H9 (cell line): ENCODE data around the gene RAB17. TPM values are rescaled to one million over a fixed set of nuclear protein-coding genes. Genes with fewer than 3 reads are reported as not detected.

Experiments
- DNase-seq: peaks from one replicate; pipeline ENCODE4 v3.0.0-alpha.2; 2017
- H2AFZ ChIP-seq: one replicate; pipeline ENCODE4 v1.6.1; 2013; ENCODE audit warnings: mild to moderate bottlenecking, low read length, control low read depth, moderate library complexity
- H2AK5ac ChIP-seq: 2 replicates; pipeline ENCODE4 v1.6.1; 2013; ENCODE audit warnings: low read length, control low read depth, mixed read lengths; ENCODE audit not compliant: insufficient read length
- H2BK120ac ChIP-seq: one replicate; pipeline ENCODE4 v1.6.1; 2013; ENCODE audit warnings: low read depth, mild to moderate bottlenecking, low read length, control low read depth, inconsistent platforms; ENCODE audit not compliant: poor library complexity, severe bottlenecking
- H2BK12ac ChIP-seq: 2 replicates; pipeline ENCODE4 v1.6.1; 2013; ENCODE audit warnings: low read length, control low read depth, mixed read lengths, low read depth; ENCODE audit not compliant: insufficient read length
- H2BK15ac ChIP-seq: 2 replicates; pipeline ENCODE4 v1.6.1; 2013; ENCODE audit warnings: low read depth, low read length, control low read depth
- H2BK20ac ChIP-seq: one replicate; pipeline ENCODE4 v1.6.1; 2013; ENCODE audit warnings: low read depth, mild to moderate bottlenecking, low read length, control low read depth, inconsistent platforms; ENCODE audit not compliant: poor library complexity, severe bottlenecking
- H2BK5ac ChIP-seq: 2 replicates; pipeline ENCODE4 v1.6.1; 2013; ENCODE audit warnings: low read length, control low read depth, mixed read lengths; ENCODE audit not compliant: insufficient read length
- H3K14ac ChIP-seq: 2 replicates; pipeline ENCODE4 v1.6.1; 2013; ENCODE audit warnings: low read length, control low read depth; ENCODE audit not compliant: insufficient read depth
- H3K18ac ChIP-seq: 2 replicates; pipeline ENCODE4 v1.6.1; 2013; ENCODE audit warnings: low read depth, mild to moderate bottlenecking, mixed read lengths, low read length, control low read depth; ENCODE audit not compliant: insufficient read length
- H3K23ac ChIP-seq: 2 replicates; pipeline ENCODE4 v1.6.1; 2013; ENCODE audit warnings: low read length, control low read depth, mixed read lengths, low read depth; ENCODE audit not compliant: insufficient read length
- H3K23me2 ChIP-seq: 2 replicates; pipeline ENCODE4 v1.6.1; 2013; ENCODE audit warnings: low read depth, mild to moderate bottlenecking, mixed read lengths, low read length, control low read depth; ENCODE audit not compliant: insufficient read length, poor library complexity, severe bottlenecking
- H3K27ac ChIP-seq: 2 replicates; pipeline ENCODE4 v1.5.1; 2013; ENCODE audit warnings: low read length, control low read depth, mixed read lengths, low read depth; ENCODE audit not compliant: insufficient read length
- H3K27me3 ChIP-seq: 2 replicates; pipeline ENCODE4 v1.6.1; 2013; ENCODE audit warnings: low read length, control low read depth, inconsistent platforms; ENCODE audit not compliant: insufficient read depth
- H3K4ac ChIP-seq: 2 replicates; pipeline ENCODE4 v1.6.1; 2013; ENCODE audit warnings: low read depth, mild to moderate bottlenecking, control low read depth, inconsistent platforms, low read length, moderate library complexity
- H3K4me1 ChIP-seq: 2 replicates; pipeline ENCODE4 v1.6.1; 2013; ENCODE audit warnings: low read length, control low read depth, inconsistent platforms; ENCODE audit not compliant: insufficient read depth
- H3K4me2 ChIP-seq: 2 replicates; pipeline ENCODE4 v1.6.1; 2013; ENCODE audit warnings: low read length, control low read depth, mixed read lengths; ENCODE audit not compliant: insufficient read length, insufficient read depth
- H3K56ac ChIP-seq: 2 replicates; pipeline ENCODE4 v1.6.1; 2013; ENCODE audit warnings: low read depth, mild to moderate bottlenecking, mixed read lengths, low read length, control low read depth; ENCODE audit not compliant: insufficient read length
- H3K79me1 ChIP-seq: 2 replicates; pipeline ENCODE4 v1.6.1; 2013; ENCODE audit warnings: low read depth, mild to moderate bottlenecking, moderate library complexity, low read length, control low read depth, inconsistent platforms; ENCODE audit not compliant: insufficient read depth, poor library complexity, severe bottlenecking
- H3K79me2 ChIP-seq: 2 replicates; pipeline ENCODE4 v1.6.1; 2013; ENCODE audit warnings: low read length, control low read depth, inconsistent platforms; ENCODE audit not compliant: insufficient read depth
- H3K9ac ChIP-seq: 2 replicates; pipeline ENCODE4 v1.6.1; 2013; ENCODE audit warnings: low read length, control low read depth, mixed read lengths; ENCODE audit not compliant: insufficient read length; ENCODE audit errors: extremely low read depth
- H3K9me3 ChIP-seq: one replicate; pipeline ENCODE4 v1.6.1; 2013; ENCODE audit warnings: low read depth, low read length, inconsistent platforms; ENCODE audit not compliant: control insufficient read depth
- H3T11ph ChIP-seq: one replicate; pipeline ENCODE4 v1.6.1; 2013; ENCODE audit warnings: mild to moderate bottlenecking, low read length, control low read depth, inconsistent platforms
- H4K20me1 ChIP-seq: one replicate; pipeline ENCODE4 v1.6.1; 2013; ENCODE audit not compliant: control insufficient read depth, insufficient read length, insufficient read depth
- H4K5ac ChIP-seq: 2 replicates; pipeline ENCODE4 v1.6.1; 2013; ENCODE audit warnings: low read depth, mild to moderate bottlenecking, mixed read lengths, low read length, control low read depth; ENCODE audit not compliant: insufficient read length
- H4K8ac ChIP-seq: replicated peaks from 2 replicates; pipeline ENCODE4 v1.6.1; 2013; ENCODE audit warnings: low read length, control low read depth, mixed read lengths, low read depth; ENCODE audit not compliant: insufficient read length
- H4K91ac ChIP-seq: 2 replicates; pipeline ENCODE4 v1.6.1; 2013; ENCODE audit warnings: low read depth, mild to moderate bottlenecking, moderate library complexity, mixed read lengths, low read length, control low read depth; ENCODE audit not compliant: insufficient read length
- H3K27ac Mint-ChIP-seq, 3 experiments: 2 replicates in 2 of 3; 3 replicates in 1 of 3; pipeline ENCODE4 v1.8.0; 2020 to 2021; ENCODE audit warnings: mixed read lengths in 3 of 3, mild to moderate bottlenecking in 1 of 3, moderate library complexity in 1 of 3
- H3K27me3 Mint-ChIP-seq: 2 replicates; pipeline ENCODE4 v1.8.0; 2021; ENCODE audit warnings: low read depth, mild to moderate bottlenecking, moderate library complexity, mixed read lengths
- H3K36me3 Mint-ChIP-seq, 3 experiments: 2 replicates in 2 of 3; 3 replicates in 1 of 3; pipeline ENCODE4 v1.8.0; 2020 to 2021; ENCODE audit warnings: low read depth in 3 of 3, mixed read lengths in 3 of 3; ENCODE audit not compliant: insufficient read depth in 1 of 3
- H3K4me1 Mint-ChIP-seq, 2 experiments: 2 replicates each; pipeline ENCODE4 v1.8.0; 2020; ENCODE audit warnings: mixed read lengths in 2 of 2
- H3K4me3 Mint-ChIP-seq, 2 experiments: 2 replicates in 1 of 2; 3 replicates in 1 of 2; pipeline ENCODE4 v1.8.0; 2020 to 2021; ENCODE audit warnings: mild to moderate bottlenecking in 2 of 2, mixed read lengths in 2 of 2, moderate library complexity in 1 of 2
- H3K9me3 Mint-ChIP-seq, 2 experiments: 2 replicates in 1 of 2; 3 replicates in 1 of 2; pipeline ENCODE4 v1.8.0; 2020; ENCODE audit warnings: mild to moderate bottlenecking in 2 of 2, mixed read lengths in 2 of 2, moderate library complexity in 1 of 2
- WGBS: extraction: QIAGEN DNeasy Blood & Tissue Kit; methylation state at CpG from one replicate; pipeline ENCODE4 v1.1.7; 2013; ENCODE audit warnings: missing lambda C conversion rate, low lambda C conversion rate, mixed read lengths; ENCODE audit not compliant: insufficient read length; ENCODE audit errors: extremely low coverage; 5-methylcytosine and 5-hydroxymethylcytosine counted together
- total RNA-seq: library from RNA; stranded (reverse); gene quantifications from 2 replicates; pipeline ENCODE4 v1.2.1, GENCODE V29; 2021
- TF ChIP-seq, protein P1 (sequence below): fragments of 200-600 bp; sonication (generic); conservative IDR thresholded peaks from 3 replicates; pipeline ENCODE4 v1.8.0; 2021; ENCODE audit warnings: antibody characterized with exemption, mild to moderate bottlenecking

The RAB17 gene
- total RNA-seq, 1 experiment from 2014 or later: 31.9 TPM

DNA sequence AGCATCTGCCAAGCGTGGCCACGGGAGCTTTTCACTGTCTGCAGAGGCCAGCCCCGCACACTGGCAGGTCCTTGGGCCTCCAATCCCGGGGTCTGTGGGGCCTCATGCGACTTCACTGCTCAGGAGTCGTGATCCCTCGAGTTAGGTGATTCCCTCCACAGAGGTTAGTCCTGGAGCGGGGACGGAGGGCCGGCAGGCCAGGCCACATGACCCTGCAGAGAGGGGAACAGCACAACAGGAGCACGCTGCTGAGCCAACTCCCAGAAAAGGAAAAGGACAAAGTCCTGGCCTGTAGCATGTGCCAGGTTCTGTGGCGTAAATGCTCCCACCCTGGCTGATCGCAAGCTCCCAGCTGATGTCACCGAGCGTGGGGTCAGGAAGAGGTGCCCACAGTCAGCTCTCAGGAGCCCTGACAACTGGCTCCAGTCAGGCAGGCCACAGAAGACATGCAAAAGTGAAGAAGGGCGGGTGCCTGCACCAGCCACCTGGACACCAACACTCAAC lies 39.4 kb downstream of the RAB17 start:
- Histone ChIP-seq H2BK120ac (no peak overlapping the region), H3K56ac (no peak overlapping the region), H2BK5ac (no peak overlapping the region), H3K23ac (no peak overlapping the region), H2AK5ac (no peak overlapping the region), H3K14ac (no peak overlapping the region; the same call in 1 of the 2 replicates), H2BK15ac (no peak overlapping the region), H2BK20ac (no peak overlapping the region), H3K79me2 (no peaks in the 10 kb centered on the region), H3K9ac (no peak overlapping the region), H4K20me1 (no peaks in the 10 kb centered on the region), H2BK12ac (no peak overlapping the region), H3K4me2 (no peak overlapping the region), H3K4me1 (no peaks in the 10 kb centered on the region), H3K18ac (no peak overlapping the region), H3K79me1 (no peaks in the 10 kb centered on the region), H4K8ac (no peak overlapping the region), H3K27me3 (no peaks in the 10 kb centered on the region), H4K5ac (no peak overlapping the region), H3K9me3 (peaks cover 4% of the 10 kb centered on the region), H4K91ac (no peak overlapping the region), H3K27ac (no peak overlapping the region), H2AFZ (no peak overlapping the region), H3T11ph (no peak overlapping the region), H3K4ac (no peak overlapping the region), H3K23me2 (no peaks in the 10 kb centered on the region)
- Mint-ChIP-seq H3K9me3 (peaks cover 8 to 23% of the 10 kb centered on the region in 2 experiments; a peak in 4 of 5 replicates), H3K36me3 (peaks cover 6 to 18% (median 6%) of the 10 kb centered on the region in 3 experiments; a peak in 4 of 7 replicates), H3K27me3 (peaks cover 4% of the 10 kb centered on the region), H3K4me1 (peaks cover 2% of the 10 kb centered on the region in 2 experiments; a peak in 2 of 4 replicates), H3K4me3 (no peak overlapping the region), H3K27ac (no peak overlapping the region; a peak in 2 of 7 replicates)
- TF ChIP-seq, protein P1, sequence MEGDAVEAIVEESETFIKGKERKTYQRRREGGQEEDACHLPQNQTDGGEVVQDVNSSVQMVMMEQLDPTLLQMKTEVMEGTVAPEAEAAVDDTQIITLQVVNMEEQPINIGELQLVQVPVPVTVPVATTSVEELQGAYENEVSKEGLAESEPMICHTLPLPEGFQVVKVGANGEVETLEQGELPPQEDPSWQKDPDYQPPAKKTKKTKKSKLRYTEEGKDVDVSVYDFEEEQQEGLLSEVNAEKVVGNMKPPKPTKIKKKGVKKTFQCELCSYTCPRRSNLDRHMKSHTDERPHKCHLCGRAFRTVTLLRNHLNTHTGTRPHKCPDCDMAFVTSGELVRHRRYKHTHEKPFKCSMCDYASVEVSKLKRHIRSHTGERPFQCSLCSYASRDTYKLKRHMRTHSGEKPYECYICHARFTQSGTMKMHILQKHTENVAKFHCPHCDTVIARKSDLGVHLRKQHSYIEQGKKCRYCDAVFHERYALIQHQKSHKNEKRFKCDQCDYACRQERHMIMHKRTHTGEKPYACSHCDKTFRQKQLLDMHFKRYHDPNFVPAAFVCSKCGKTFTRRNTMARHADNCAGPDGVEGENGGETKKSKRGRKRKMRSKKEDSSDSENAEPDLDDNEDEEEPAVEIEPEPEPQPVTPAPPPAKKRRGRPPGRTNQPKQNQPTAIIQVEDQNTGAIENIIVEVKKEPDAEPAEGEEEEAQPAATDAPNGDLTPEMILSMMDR: no peak
- no peak for DNase-seq
- WGBS: no CpG with 5 or more reads among the region's 16 CpGs
